Measurements from ENCODE around the gene SNU13. TPM values are rescaled to one million over a fixed set of nuclear protein-coding genes. Genes with fewer than 3 reads are reported as not detected.

SNU13 gene
- total and polyA plus RNA-seq, 9 donors: 88.1 to 188 (median 129) TPM

DNA sequence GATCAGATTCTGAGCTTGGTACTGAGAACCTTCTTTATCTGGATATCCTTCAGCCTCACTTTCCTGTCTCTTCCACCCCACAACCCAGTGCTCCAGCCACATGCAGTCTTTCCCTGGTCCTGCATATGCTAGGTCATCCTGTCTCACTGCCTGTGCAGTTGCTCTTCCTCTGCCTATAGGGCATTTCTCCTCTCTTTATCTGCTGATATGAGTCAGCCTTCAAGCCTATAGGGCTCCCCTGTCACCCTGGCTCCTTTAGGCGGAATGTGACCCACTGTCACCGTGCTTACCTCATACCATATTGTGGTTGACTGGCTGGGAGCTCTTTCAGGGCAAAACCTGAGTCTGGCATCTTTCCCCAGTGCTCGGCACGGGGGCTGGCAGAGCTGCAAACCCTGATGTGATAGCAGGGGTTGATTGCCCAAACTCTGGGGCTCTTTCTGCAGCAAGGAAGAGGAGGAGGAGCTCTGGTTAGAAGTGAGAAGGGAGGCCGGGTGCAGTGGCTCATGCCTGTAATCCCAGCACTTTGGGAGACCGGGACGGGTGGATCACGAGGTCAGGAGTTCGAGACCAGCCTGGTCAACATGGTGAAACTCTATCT, 36.9 kb upstream of the SNU13 start:
- intact Hi-C loops (cut with DNase I): no loop called here

DNA sequence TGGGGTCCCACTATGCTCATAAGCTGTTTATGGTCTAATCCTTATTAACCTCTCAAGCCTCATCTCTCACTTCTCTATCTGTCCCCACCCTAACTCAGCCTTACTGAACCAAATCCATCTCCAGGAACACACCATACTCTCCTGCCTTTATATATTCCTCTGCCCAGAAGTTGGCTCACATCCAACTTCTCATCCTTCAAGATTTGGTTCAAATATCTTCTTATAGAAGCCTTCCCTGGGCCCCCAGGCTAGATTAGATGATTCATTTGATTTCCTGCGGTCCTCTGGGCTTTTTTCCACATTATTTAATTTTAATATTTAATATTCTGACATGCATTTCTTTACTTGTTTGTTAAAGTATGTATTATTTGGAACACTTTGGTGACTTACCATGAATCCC, 33.8 kb upstream of the SNU13 start:
- 81 to 91% (median 86%) methylated on average over 1 of the region's 1 CpG for WGBS, 3 donors
- intact Hi-C loops (cut with DNase I): no loop called here
- Histone ChIP-seq H3K27ac (no peak overlapping the region), H3K4me3 (no peak overlapping the region), H3K36me3 (no peaks in the 10 kb centered on the region), H3K27me3 (no peaks in the 10 kb centered on the region), H3K9me3 (no peaks in the 10 kb centered on the region), H3K4me1 (ENCODE audit: insufficient read depth) (no peaks in the 10 kb centered on the region)
- TF ChIP-seq CTCF (IDR thresholded peaks at IDR 0.05) (no peak), EP300 (IDR thresholded peaks at IDR 0.05) (no peak), POLR2A (IDR thresholded peaks at IDR 0.05) (no peak)
- no peak for DNase-seq

More for the DNA sequence above, 36.9 kb upstream of the SNU13 start:
- Histone ChIP-seq H3K27ac (no peak overlapping the region), H3K9me3 (no peaks in the 10 kb centered on the region), H3K36me3 (no peaks in the 10 kb centered on the region), H3K27me3 (no peaks in the 10 kb centered on the region), H3K4me1 (ENCODE audit: insufficient read depth) (no peaks in the 10 kb centered on the region), H3K4me3 (no peak overlapping the region)
- WGBS, 3 donors: 77 to 87% (median 85%) methylated on average over 9 of the region's 9 CpGs
- TF ChIP-seq CTCF (IDR thresholded peaks at IDR 0.05): no peak
- TF ChIP-seq POLR2A (IDR thresholded peaks at IDR 0.05): no peak
- TF ChIP-seq EP300 (IDR thresholded peaks at IDR 0.05): no peak
- no peak for DNase-seq

GRCh38 chr22:41713004-41713403, 24.3 kb upstream of the SNU13 start:
- WGBS, 3 donors: 93 to 94% (median 93%) methylated on average over 9 of the region's 9 CpGs
- no peak for DNase-seq
- intact Hi-C loops (cut with DNase I): no loop called here
- no peaks in the 10 kb centered on the region for H3K27me3 ChIP-seq
- no peaks in the 10 kb centered on the region for H3K4me1 ChIP-seq (ENCODE audit: insufficient read depth)
- no peaks in the 10 kb centered on the region for H3K9me3 ChIP-seq
- no peak overlapping the region for H3K4me3 ChIP-seq
- no peak for TF ChIP-seq EP300 (IDR thresholded peaks at IDR 0.05)
- TF ChIP-seq POLR2A (IDR thresholded peaks at IDR 0.05): no peak
- TF ChIP-seq CTCF (IDR thresholded peaks at IDR 0.05): no peak
- no peak overlapping the region for H3K27ac ChIP-seq
- no peaks in the 10 kb centered on the region for H3K36me3 ChIP-seq

DNA sequence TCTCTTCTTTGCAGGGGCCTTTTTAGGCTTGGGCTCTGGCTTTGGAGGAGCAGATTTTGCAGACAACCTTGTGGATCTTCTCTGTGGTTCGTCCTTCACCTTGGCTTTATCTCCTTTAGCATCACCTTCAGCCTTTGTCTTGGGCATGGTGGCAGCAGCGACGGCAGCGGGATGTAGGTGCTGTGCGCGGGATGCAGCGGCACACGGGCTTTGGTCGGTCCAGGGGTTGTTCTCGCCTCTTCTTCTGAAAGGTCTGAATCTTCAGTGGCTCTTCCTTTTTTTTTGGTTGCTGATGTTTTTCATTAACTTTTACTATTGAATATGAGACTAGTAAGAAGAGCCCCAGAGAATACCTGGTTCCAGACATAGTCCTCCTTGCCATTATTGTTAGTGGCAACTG, 20.7 kb upstream of the SNU13 start:
- 87 to 91% (median 87%) methylated on average over 10 of the region's 10 CpGs for WGBS, 3 donors
- Histone ChIP-seq H3K27ac (no peak overlapping the region), H3K36me3 (no peaks in the 10 kb centered on the region), H3K4me1 (ENCODE audit: insufficient read depth) (no peaks in the 10 kb centered on the region), H3K4me3 (no peak overlapping the region), H3K9me3 (no peaks in the 10 kb centered on the region), H3K27me3 (no peaks in the 10 kb centered on the region)
- TF ChIP-seq CTCF (IDR thresholded peaks at IDR 0.05): no peak
- TF ChIP-seq POLR2A (IDR thresholded peaks at IDR 0.05): no peak
- TF ChIP-seq EP300 (IDR thresholded peaks at IDR 0.05): no peak
- intact Hi-C loops (cut with DNase I): no loop called here
- DNase-seq: no peak

All from ovary (tissue), 9 donors.